ENCODE data around the gene OR4D2.
"Not testable (repeated sequence)": the region's sequence is repeated elsewhere in the genome, so short reads cannot be mapped to it uniquely, and the experiment has no call there.

OR4D2 gene

GRCh38 chr17:58166682-58167081 is at the start of gene OR4D2:
Gene OR4D2 (plus strand): TSS chr17:58166982. CDS start chr17:58169656, 2,674 bp downstream.
- no peak for DNase-seq

GRCh38 chr17:58117382-58117781 is 49.4 kb upstream of the OR4D2 start:
- DNase-seq: no peak

- DNase-seq: no peak
Measured at GRCh38 chr17:58119491-58119890, 47.3 kb upstream of the OR4D2 start.

GRCh38 chr17:58120195-58120822 is 46.5 kb upstream of the OR4D2 start:
- no peak for DNase-seq

- peak; percentile 31 for DNase-seq
Measured at GRCh38 chr17:58121925-58122324, 44.9 kb upstream of the OR4D2 start.

GRCh38 chr17:58127846-58128245 is 38.9 kb upstream of the OR4D2 start:
- DNase-seq: no peak

- not testable (repeated sequence) for DNase-seq
Measured at GRCh38 chr17:58132697-58133096, 34.1 kb upstream of the OR4D2 start.

- no peak for DNase-seq
Measured at GRCh38 chr17:58136669-58137279, 30.0 kb upstream of the OR4D2 start.

GRCh38 chr17:58141505-58141904 is 25.3 kb upstream of the OR4D2 start:
- no peak for DNase-seq

- DNase-seq: not testable (repeated sequence)
Measured at GRCh38 chr17:58143335-58143734, 23.4 kb upstream of the OR4D2 start.

- DNase-seq: no peak
Measured at GRCh38 chr17:58144801-58145200, 22.0 kb upstream of the OR4D2 start.

- no peak for DNase-seq
Measured at GRCh38 chr17:58147930-58148434, 18.8 kb upstream of the OR4D2 start, which contains the start of gene OR4D1. Gene OR4D1 (plus strand): TSS chr17:58148384. CDS start chr17:58155154, 6,770 bp downstream.

GRCh38 chr17:58148609-58149008 is 18.2 kb upstream of the OR4D2 start:
- DNase-seq: no peak

- DNase-seq: no peak
Measured at GRCh38 chr17:58150394-58150793, 16.4 kb upstream of the OR4D2 start.

- DNase-seq: no peak
Measured at GRCh38 chr17:58153046-58153445, 13.7 kb upstream of the OR4D2 start.

GRCh38 chr17:58153671-58154070 is 13.1 kb upstream of the OR4D2 start:
- DNase-seq: no peak

- DNase-seq: peak; percentile 7
Measured at GRCh38 chr17:58156839-58157803, 9.7 kb upstream of the OR4D2 start.

GRCh38 chr17:58158181-58158580 is 8.6 kb upstream of the OR4D2 start:
- DNase-seq: no peak

GRCh38 chr17:58161566-58161965 is 5.2 kb upstream of the OR4D2 start:
- no peak for DNase-seq

GRCh38 chr17:58165981-58166380 is 801 bp upstream of the OR4D2 start:
- no peak for DNase-seq

GRCh38 chr17:58170622-58171021 is 3.8 kb downstream of the OR4D2 start:
- DNase-seq: no peak

GRCh38 chr17:58172369-58173071 is 5.7 kb downstream of the OR4D2 start:
- peak; percentile 43 for DNase-seq

GRCh38 chr17:58174871-58175270 is 8.1 kb downstream of the OR4D2 start:
- DNase-seq: no peak

Data from NCI-H345 (cell line).